Panc1 (cell line): ENCODE data around the gene SYCN.
"Not testable (repeated sequence)": the region's sequence is repeated elsewhere in the genome, so short reads cannot be mapped to it uniquely, and the experiment has no call there.

Source experiments
- SIN3A ChIP-seq: IDR thresholded peaks from 2 replicates; pipeline ENCODE4 v1.6.1; 2012; ENCODE audit warnings: low read depth, mild to moderate bottlenecking, low read length, moderate library complexity, borderline replicate concordance; ENCODE audit not compliant: insufficient read depth
- TF ChIP-seq, protein P1 (sequence below), 2 experiments: IDR thresholded peaks; 2 replicates each; pipeline ENCODE4 v1.6.1; 2011 to 2012; ENCODE audit warnings: low read depth in 2 of 2, control low read depth in 1 of 2, low read length in 1 of 2, mild to moderate bottlenecking in 1 of 2, moderate library complexity in 1 of 2; ENCODE audit not compliant: insufficient read depth in 1 of 2

GRCh38 chr19:39243741-39244140, 39.7 kb upstream of the SYCN start:
- not testable (repeated sequence) for TF ChIP-seq SIN3A
- TF ChIP-seq, protein P1, sequence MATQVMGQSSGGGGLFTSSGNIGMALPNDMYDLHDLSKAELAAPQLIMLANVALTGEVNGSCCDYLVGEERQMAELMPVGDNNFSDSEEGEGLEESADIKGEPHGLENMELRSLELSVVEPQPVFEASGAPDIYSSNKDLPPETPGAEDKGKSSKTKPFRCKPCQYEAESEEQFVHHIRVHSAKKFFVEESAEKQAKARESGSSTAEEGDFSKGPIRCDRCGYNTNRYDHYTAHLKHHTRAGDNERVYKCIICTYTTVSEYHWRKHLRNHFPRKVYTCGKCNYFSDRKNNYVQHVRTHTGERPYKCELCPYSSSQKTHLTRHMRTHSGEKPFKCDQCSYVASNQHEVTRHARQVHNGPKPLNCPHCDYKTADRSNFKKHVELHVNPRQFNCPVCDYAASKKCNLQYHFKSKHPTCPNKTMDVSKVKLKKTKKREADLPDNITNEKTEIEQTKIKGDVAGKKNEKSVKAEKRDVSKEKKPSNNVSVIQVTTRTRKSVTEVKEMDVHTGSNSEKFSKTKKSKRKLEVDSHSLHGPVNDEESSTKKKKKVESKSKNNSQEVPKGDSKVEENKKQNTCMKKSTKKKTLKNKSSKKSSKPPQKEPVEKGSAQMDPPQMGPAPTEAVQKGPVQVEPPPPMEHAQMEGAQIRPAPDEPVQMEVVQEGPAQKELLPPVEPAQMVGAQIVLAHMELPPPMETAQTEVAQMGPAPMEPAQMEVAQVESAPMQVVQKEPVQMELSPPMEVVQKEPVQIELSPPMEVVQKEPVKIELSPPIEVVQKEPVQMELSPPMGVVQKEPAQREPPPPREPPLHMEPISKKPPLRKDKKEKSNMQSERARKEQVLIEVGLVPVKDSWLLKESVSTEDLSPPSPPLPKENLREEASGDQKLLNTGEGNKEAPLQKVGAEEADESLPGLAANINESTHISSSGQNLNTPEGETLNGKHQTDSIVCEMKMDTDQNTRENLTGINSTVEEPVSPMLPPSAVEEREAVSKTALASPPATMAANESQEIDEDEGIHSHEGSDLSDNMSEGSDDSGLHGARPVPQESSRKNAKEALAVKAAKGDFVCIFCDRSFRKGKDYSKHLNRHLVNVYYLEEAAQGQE (IDR thresholded peaks at IDR 0.05; ENCODE audit: insufficient read depth in 1 of 2, low read depth in 2 of 2, low read length in 1 of 2), result not testable (repeated sequence)
